NCI-H2081 (cell line): Measurements from ENCODE around the gene WFDC1.

Source experiments
- DNase-seq, 2 experiments: peaks; one replicate each; lab custom pipeline; 2025; lab: John Stamatoyannopoulos, UW

WFDC1 gene

GRCh38 chr16:84351630-84352029 lies 57.0 kb downstream of the WFDC1 start:
- DNase-seq: no peak

- DNase-seq: no peak
Observed at GRCh38 chr16:84354306-84354705, 59.6 kb downstream of the WFDC1 start.

GRCh38 chr16:84355149-84355548 lies 60.5 kb downstream of the WFDC1 start:
- DNase-seq: no peak

DNA sequence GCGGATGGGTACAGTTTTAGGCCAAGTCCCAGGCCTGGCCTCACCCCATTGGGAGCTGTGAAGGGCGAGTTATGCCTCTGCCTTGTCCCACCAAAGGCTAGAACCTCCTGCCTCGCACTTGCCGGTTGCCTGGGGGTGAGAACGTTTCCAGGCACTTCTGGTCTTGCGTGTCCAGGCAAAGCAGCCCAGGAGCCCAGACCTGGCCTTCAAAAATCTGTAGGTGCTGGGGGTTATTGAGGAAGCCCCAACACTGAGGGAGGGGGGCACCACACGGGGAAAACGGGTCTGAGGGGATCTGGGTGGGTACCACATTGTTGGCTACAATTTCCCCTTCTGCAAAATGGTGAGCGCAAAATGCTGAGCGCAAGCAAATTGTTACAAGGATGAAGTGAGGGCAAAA lies 61.5 kb downstream of the WFDC1 start:
- no peak for DNase-seq

DNA sequence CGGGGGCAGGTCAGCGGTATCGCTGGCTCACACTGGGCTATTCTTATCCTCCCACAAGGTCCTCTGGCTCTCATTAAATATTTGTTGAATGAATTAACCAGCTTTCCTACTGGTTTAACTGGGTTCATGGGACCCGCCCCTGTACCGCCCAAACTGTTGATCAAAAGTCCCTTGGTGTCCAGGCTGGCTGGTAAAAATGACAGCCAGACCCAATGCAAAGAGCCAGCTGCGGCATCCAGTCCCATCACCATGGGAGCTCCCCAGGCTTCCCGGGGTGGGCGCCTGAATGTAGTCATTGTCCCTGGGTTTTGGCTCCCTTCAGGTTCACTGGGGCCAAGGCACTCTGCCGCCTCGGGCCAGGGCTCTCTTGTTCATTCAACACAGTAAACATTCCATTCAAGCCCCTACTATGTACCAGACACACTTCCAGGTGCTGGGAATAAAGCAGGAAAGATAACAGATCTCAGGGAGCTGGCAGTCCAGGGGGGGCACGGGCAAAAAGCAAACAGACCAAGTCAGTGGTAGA lies 62.0 kb downstream of the WFDC1 start:
- DNase-seq: peak; percentile 49 to 70

DNA sequence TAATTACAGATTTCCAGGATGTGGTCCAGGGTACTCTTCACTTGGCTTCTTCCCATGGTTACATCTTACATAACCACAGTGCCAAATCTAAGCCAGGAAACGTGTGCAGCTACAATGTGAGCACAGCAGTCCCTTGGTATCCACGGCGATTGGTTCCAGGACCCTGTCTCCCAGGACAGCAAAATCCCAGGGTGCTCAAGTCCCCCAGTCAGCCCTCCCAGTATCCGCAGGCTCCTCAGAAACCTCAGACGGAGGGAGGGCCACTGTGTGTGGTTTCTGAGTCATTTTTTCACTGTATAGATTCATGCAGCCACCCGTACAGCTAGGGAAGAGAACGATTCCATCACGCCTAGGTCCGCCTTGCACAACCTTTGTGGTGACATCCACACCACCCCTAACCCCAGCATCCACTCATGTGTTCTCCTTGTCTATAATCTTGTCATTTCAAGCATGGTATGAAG lies 62.5 kb downstream of the WFDC1 start:
- no peak for DNase-seq

- DNase-seq: no peak
Observed at GRCh38 chr16:84358601-84359295, 64.1 kb downstream of the WFDC1 start.

- no peak for DNase-seq
Observed at GRCh38 chr16:84359326-84359725, 64.6 kb downstream of the WFDC1 start.

DNA sequence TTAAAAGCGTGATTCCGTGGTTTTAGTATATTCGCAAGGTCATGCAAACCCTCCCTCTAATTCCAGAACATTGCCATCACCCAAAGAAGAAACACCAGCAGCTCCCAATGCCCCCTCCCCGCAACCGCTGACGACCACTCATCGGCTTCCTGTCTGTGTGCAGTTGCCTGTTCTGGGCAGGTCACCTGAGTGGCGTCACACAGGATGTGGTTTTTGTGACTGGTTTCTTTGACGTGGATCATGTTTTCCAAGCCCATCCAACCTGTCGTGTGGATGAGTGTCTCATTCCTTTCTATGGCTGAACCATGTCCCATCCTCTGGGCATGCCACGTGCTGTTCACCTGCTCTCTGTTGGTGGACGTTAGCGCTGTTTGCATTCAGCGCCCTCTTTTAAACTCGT lies 65.5 kb downstream of the WFDC1 start:
- DNase-seq: no peak

GRCh38 chr16:84360748-84361147 lies 66.1 kb downstream of the WFDC1 start:
- no peak for DNase-seq

- no peak for DNase-seq
Observed at GRCh38 chr16:84361546-84361945, 66.9 kb downstream of the WFDC1 start.

GRCh38 chr16:84362471-84362941 lies 67.8 kb downstream of the WFDC1 start:
- peak; percentile 22 to 57 for DNase-seq

DNA sequence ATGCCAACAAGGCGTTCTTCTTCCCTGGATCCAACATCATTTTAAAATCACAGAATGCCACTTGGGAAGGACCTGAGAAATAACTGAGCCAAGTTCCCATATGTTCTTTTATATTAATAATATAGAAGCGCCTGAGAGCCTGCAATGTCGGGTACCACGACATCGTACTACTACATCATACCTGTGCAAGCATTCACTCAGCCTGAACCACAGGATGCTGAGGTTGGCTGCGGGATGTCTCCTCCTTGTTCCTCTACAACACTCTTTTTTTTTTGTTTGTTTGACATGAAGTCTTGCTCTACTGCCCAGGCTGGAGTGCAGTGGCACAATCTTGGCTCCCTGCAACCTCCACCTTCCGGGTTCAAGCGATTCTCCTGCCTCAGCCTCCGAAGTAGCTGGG lies 71.5 kb downstream of the WFDC1 start:
- DNase-seq: no peak

GRCh38 chr16:84367297-84367680 lies 72.6 kb downstream of the WFDC1 start:
- no peak for DNase-seq

DNA sequence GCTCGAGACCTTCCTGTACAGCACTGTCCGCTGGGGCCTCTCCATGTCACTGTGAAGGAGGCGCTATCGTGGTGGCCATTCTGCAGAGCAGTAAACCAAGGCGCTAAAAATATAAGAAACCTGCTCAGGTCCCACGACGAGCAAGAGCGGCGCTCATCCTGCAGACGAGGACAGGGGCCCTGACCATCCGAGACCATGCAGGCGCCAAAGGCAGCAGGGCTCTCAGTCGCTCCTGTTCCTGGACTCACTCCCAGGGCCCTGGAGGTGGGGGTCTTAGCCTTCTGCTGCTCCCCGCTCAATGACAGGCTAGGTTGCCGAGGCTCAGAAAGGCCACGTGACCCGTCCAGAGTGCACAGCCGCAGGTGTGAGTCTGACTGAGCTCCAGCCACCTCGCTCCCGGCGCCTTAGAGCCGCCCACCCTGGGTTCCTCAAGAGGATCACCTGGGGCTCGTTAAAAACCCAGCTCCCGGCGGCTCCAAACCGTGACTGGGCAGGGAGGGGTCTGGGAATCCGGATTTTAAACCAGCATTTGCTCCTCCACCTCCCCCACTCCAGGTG lies 73.2 kb downstream of the WFDC1 start:
- peak; percentile 13 to 17 for DNase-seq

- DNase-seq: peak; percentile 13 to 37
Observed at GRCh38 chr16:84368308-84368996, 73.8 kb downstream of the WFDC1 start, which contains the start of gene ATP2C2. Gene ATP2C2, plus strand, starts transcription at chr16:84368538. Its CDS starts 78 bp downstream, at chr16:84368616.

GRCh38 chr16:84369105-84369504 lies 74.4 kb downstream of the WFDC1 start:
- DNase-seq: no peak

DNA sequence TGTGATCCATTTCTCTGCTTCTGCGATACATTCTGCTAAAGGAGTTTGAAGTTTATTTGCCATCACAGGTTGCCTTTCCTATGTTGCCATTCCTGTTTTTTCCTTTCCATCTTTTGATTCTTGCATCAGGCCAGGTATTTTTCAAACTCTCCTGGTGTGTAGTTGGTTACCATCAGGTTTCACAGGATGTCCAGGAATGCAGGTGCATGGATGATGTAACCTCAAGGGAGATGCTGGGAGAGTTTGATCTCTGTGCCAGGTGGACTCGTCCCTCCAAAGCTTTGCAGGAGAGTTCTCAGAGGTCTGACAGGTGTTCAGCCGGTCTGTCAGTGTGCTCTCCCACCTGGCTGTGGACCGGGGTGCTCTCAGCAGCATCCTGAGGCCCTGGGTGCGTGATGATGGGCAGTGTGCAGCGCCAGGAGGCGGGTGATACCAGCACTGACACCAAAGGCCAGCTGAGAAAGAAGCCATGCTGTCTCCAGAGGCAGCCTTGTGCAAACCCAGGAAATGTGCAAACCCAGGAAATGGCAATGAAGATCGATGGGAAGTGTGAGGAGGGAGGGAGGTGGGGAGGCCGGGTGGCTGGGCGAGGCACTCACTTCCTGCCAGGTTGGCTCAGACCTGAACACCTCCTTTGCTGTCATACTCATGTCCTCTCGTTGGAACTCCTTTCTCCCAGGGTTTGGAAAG lies 75.4 kb downstream of the WFDC1 start:
- peak in 1 of 2 experiments; percentile 6 for DNase-seq

DNA sequence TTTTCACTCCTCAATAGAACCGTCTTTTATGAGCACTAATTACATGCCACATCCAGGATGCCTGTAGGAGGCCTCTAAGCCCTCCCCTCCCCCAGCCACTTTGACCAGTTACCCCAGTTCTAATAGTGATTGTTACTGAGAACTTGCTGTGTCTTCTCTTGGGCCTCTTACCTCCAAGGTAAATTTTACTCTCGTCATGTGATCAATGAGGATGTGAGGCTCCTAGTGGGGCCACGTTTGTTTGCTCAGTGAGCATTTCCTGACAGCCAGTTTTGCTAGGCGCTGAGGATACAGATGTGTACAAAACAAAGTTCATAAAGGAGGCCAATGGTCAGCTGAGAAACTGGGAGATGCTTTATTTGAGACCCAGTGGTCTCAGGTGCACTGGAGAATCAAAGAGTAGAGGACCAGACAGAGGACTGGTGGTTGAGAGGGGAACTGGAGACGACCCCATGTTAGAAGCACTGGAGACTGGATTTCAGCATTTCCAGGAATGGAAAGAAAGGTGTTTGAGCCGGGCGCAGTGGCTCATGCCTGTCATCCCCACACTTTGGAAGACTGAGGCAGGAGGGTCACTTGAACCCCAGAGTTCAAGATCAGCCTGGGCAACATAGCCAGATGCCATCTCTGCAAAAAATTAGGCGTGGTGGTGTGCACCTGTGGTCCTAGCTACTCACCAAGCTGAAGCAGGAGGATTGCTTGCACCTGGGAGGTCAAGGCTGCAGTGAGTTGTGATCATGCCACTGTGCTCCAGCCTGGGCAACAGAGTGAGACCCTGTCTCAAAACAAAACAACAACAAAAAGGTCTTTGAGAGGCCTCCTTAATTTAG lies 76.3 kb downstream of the WFDC1 start:
- DNase-seq: no peak

DNA sequence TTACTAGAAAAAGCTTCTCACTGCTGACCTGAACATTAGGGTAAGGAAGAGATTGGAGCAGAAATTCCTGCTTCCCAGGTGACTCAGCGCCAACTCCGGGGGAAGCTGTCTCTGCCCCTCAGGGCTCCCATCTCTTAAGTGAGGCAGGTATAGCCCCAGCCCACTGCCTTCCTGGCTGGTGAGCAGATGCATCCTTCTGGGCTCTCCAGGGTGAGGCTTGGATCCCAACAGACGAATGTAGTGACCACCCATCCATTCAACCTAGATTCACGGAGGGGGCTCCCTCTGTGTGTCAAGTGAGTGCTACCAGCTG lies 76.8 kb downstream of the WFDC1 start:
- no peak for DNase-seq

DNA sequence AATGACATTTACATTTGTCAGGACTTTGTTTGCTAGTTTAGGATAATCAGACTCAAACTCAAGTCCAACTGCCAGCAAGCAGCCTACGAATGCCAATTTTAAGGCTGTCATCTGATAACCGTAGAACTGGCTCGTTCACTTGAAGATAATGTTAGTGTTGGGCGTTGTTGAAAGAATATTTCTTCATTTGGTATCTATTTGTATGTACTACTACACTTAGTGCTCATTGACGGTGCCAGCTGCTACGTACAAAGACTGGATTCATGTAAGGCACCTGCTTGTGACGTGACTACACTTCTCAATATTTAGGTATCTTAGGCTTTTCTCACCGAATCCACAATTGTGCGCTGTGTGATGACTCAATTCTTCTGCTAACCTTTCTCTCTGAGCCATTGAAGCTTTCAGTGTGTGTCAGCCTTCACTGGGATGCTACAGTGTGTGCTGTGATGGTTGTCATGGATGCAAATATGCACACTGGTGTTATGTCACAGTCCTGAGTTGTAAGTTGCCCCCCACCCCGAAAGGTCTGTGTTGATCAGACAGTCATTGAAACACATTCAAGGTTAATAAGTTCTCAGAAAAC lies 79.3 kb downstream of the WFDC1 start:
- no peak for DNase-seq
